NCI-H748 (cell line): Measurements from ENCODE around the gene YY1.

ENCODE experiments used
- DNase-seq: peaks from one replicate; lab custom pipeline; 2025; ENCODE audit not compliant: unreplicated experiment; lab: John Stamatoyannopoulos, UW

The YY1 gene

DNA sequence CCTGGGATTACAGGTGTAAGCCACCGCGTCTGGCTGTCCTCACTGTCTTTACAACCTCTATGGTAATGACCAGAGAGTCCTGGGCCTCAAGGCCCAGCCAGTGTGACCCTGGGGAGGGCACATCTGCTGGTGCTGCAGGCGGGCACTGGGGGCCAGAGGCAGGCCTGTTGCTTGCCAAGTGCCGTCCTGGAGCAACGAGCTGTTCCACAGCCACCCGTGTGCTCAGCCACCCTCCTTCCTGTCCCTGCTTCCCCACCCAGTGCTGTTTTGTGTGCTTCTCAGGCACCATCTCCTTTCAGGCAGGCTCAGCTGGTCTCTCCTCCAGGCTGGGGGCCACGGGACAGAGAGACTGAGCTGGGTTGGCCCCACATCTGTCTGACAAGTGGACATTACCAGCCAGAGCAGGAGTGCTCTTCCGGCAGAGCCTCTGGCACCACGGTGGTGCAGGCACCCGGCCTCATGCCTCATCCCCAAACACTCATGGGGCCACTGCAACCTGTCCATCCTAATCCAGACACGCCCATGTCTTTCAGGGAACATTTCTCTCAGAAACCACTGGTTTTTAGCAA, 93.2 kb downstream of the YY1 start:
- DNase-seq: no peak
